Urinary bladder (tissue), 4 donors: Measurements from ENCODE around the gene PDE6H. TPM values are rescaled to one million over a fixed set of nuclear protein-coding genes. Genes with fewer than 3 reads are reported as not detected.

Source experiments
- DNase-seq: peaks from one replicate; pipeline ENCODE4 v3.0.0-alpha.2; 2015; ENCODE audit errors: extremely low spot score
- H3K27ac ChIP-seq: one replicate; pipeline ENCODE4 v1.5.1; 2013; ENCODE audit warnings: low read depth, mild to moderate bottlenecking, moderate library complexity
- H3K36me3 ChIP-seq: one replicate; pipeline ENCODE4 v1.6.1; 2013; ENCODE audit warnings: mild to moderate bottlenecking, moderate library complexity; ENCODE audit not compliant: insufficient read depth
- H3K4me1 ChIP-seq: one replicate; pipeline ENCODE4 v1.6.1; 2013; ENCODE audit warnings: mild to moderate bottlenecking, moderate library complexity; ENCODE audit not compliant: insufficient read depth
- H3K4me3 ChIP-seq: one replicate; pipeline ENCODE4 v1.5.1; 2013; ENCODE audit warnings: low read depth, low read length
- WGBS: extraction: QIAGEN DNeasy Blood & Tissue Kit; methylation state at CpG from one replicate; pipeline ENCODE4 v1.1.7; 2013; 5-methylcytosine and 5-hydroxymethylcytosine counted together
- polyA plus RNA-seq: library from polyadenylated mRNA; stranded (reverse); fragments of 200-250 nt; gene quantifications from one replicate; pipeline ENCODE4 v1.2.3, GENCODE V29; 2013
- total RNA-seq: library from RNA; depleted of rRNA; stranded (reverse); fragments of >200 nt; gene quantifications from one replicate; pipeline ENCODE4 v1.2.3, GENCODE V29; 2014
- donor health status: healthy with polysubstance abuse.
- donor health status: healthy.

Gene PDE6H
- total and polyA plus RNA-seq, 2 donors, result not detected

DNA sequence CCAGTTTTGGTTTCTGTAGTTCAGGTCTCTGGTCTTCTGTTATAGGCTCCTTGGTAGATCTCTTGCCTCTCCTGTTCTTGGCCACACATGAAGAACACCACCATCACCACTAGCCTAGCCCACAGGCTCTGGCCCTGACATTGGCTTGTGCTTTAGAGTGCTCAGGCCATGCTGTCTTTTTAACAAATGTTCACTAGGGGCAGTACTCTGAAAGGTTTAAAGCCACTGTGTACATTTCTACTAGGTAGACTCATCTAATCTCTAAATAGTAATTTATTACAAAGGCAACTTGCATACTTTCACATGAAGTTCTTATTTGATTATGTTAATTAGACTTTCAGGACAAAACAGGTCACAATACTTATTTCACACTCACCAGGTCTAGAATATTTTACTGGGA lies 38.3 kb downstream of the PDE6H start:
- Histone ChIP-seq H3K36me3 (no peaks in the 10 kb centered on the region), H3K4me1 (no peaks in the 10 kb centered on the region), H3K27ac (no peak overlapping the region), H3K4me3 (no peak overlapping the region)
- no peak for DNase-seq

- WGBS, result 48% methylated on average over 4 of the region's 4 CpGs
- H3K27ac ChIP-seq, result no peak overlapping the region
- no peaks in the 10 kb centered on the region for H3K4me1 ChIP-seq
- no peak overlapping the region for H3K4me3 ChIP-seq
- H3K36me3 ChIP-seq, result no peaks in the 10 kb centered on the region
- DNase-seq, result no peak
Measured at GRCh38 chr12:15013634-15014179, 40.9 kb downstream of the PDE6H start.

DNA sequence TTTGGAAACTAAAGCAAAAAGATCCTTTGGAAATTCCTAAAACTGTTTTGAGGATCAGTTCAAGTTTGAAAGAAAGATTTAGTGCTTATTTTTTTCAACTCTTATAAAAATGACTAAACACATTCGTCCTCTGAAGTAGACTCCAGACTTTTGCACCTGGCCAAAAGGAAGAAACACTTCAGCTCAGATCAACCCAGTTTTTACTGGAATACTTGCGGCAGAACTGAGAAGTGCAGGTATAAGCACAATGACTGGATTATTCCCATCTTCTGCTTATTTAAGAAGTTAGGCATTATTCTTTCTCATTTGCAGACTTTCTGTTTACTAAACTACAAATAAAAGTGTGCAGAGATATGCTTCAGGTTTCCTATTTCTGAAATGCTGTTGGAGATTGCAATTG lies 41.9 kb downstream of the PDE6H start:
- WGBS, result 59% methylated on average over 2 of the region's 2 CpGs
- Histone ChIP-seq H3K27ac (no peak overlapping the region), H3K36me3 (no peaks in the 10 kb centered on the region), H3K4me3 (no peak overlapping the region), H3K4me1 (no peaks in the 10 kb centered on the region)
- DNase-seq, result no peak

GRCh38 chr12:15015121-15015520 lies 42.3 kb downstream of the PDE6H start:
- no peak for DNase-seq
- no peaks in the 10 kb centered on the region for H3K36me3 ChIP-seq
- 70% methylated on average over 1 of the region's 1 CpG for WGBS
- no peaks in the 10 kb centered on the region for H3K4me1 ChIP-seq
- no peak overlapping the region for H3K27ac ChIP-seq
- H3K4me3 ChIP-seq, result no peak overlapping the region

DNA sequence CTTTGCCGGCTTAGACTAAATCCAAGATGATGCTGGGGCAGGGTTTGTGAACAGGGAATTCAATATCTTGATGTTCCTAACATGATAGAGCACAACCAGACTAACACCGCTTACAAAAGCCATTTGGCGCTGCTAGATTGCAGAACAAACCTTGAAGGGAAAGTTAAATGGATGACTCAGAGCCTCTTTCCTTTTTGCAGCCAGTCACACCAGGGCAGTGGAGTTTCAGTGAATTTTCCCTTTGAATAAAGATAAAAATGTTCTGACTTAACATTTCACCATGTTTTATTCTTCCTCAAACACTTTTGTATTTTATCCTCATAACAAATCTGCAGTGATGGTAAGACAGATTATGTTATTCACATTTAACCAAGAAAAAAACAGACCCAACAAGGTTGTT lies 47.3 kb downstream of the PDE6H start:
- no peaks in the 10 kb centered on the region for H3K4me1 ChIP-seq
- H3K36me3 ChIP-seq, result no peaks in the 10 kb centered on the region
- no peak overlapping the region for H3K27ac ChIP-seq
- no peak overlapping the region for H3K4me3 ChIP-seq
- WGBS, result 60% methylated on average over 3 of the region's 3 CpGs
- no peak for DNase-seq

Other genes with a start within 250 kb of the PDE6H start
- 32.9 TPM for gene WBP11, start 169.6 kb upstream of the PDE6H start, total RNA-seq
- 27.7 TPM for gene WBP11, start 169.6 kb upstream of the PDE6H start, polyA plus RNA-seq
- gene C12orf60, start 169.4 kb upstream of the PDE6H start, total RNA-seq, result 3.6 TPM
- 1.0 TPM for gene C12orf60, start 169.4 kb upstream of the PDE6H start, polyA plus RNA-seq
- gene SMCO3, start 158.9 kb upstream of the PDE6H start, total RNA-seq, result 5.0 TPM
- 0.20 TPM for gene SMCO3, start 158.9 kb upstream of the PDE6H start, polyA plus RNA-seq
- gene ART4, start 129.5 kb upstream of the PDE6H start, total RNA-seq, result 4.8 TPM
- gene ART4, start 129.5 kb upstream of the PDE6H start, polyA plus RNA-seq, result 0.60 TPM
- 487 TPM for gene MGP, start 87.2 kb upstream of the PDE6H start, total RNA-seq
- gene MGP, start 87.2 kb upstream of the PDE6H start, polyA plus RNA-seq, result 596 TPM
- gene ERP27, start 34.5 kb upstream of the PDE6H start, total RNA-seq, result 27.3 TPM
- 1.8 TPM for gene ERP27, start 34.5 kb upstream of the PDE6H start, polyA plus RNA-seq
- gene ARHGDIB, start 11.4 kb upstream of the PDE6H start, total RNA-seq, result 56.6 TPM
- 127 TPM for gene ARHGDIB, start 11.4 kb upstream of the PDE6H start, polyA plus RNA-seq
- 38.4 TPM for gene RERG, start 248.4 kb downstream of the PDE6H start, total RNA-seq
- gene RERG, start 248.4 kb downstream of the PDE6H start, polyA plus RNA-seq, result 20.2 TPM